B cell (primary cell): ENCODE measurements around the gene CTNNBL1.

Experiments used
- EZH2 ChIP-seq: IDR thresholded peaks from 2 replicates; pipeline ENCODE4 v1.6.1; 2012; ENCODE audit warnings: borderline replicate concordance, low read depth, mild to moderate bottlenecking, moderate library complexity, low read length; ENCODE audit not compliant: insufficient read depth, poor library complexity, severe bottlenecking
- TF ChIP-seq, protein P1 (sequence below): fragments of 200-600 bp; IDR thresholded peaks from one replicate; pipeline ENCODE4 v1.8.0; 2022; ENCODE audit warnings: antibody characterized with exemption, mild to moderate bottlenecking

DNA sequence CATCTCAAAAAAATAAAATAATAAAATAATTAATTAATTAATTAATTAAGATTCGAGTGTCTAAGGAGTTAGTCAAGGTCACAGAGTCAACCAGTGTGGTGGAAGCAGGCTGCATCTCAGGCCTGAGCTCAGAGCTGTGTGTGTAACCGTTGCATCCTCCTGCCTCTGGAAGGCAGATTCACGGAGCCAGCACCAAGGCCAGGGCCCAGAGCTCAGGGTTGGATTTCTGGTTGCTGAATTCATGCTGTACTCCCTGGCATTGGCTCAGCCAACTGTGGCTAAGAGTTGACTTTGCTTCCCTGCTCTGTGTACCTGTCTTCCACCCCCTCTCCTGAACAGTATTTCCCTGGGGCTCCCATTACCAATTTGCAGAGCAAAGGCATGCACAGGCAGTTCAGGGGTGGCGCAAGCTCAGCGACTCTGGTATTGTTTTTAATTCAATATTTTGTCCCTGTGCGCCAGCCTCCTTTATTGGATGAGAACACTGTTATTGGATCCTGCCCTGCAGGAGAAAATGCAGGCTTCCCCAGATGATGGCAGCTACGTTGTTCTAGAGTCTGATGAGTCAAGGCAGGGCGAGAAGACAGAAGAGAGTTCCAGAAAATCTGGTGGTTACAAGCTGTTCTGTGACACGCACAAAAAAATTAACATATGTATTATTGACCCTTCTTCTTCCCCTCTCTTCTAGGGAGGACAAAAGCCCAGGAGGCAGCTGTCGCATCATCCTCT, 12.3 kb upstream of the CTNNBL1 start:
- TF ChIP-seq, protein P1, sequence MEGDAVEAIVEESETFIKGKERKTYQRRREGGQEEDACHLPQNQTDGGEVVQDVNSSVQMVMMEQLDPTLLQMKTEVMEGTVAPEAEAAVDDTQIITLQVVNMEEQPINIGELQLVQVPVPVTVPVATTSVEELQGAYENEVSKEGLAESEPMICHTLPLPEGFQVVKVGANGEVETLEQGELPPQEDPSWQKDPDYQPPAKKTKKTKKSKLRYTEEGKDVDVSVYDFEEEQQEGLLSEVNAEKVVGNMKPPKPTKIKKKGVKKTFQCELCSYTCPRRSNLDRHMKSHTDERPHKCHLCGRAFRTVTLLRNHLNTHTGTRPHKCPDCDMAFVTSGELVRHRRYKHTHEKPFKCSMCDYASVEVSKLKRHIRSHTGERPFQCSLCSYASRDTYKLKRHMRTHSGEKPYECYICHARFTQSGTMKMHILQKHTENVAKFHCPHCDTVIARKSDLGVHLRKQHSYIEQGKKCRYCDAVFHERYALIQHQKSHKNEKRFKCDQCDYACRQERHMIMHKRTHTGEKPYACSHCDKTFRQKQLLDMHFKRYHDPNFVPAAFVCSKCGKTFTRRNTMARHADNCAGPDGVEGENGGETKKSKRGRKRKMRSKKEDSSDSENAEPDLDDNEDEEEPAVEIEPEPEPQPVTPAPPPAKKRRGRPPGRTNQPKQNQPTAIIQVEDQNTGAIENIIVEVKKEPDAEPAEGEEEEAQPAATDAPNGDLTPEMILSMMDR, result no peak
- TF ChIP-seq EZH2, result no peak
